ENCODE results near the gene SMU1. TPM values are rescaled to one million over a fixed set of nuclear protein-coding genes. Genes with fewer than 3 reads are reported as not detected.

Gene SMU1
- total RNA-seq, 3 donors from 2014 or later: 31.0 to 33.9 (median 32.3) TPM

GRCh38 chr9:33044677-33045282 is 31.7 kb downstream of the SMU1 start:
- Mint-ChIP-seq H3K27me3 (ENCODE audit: low read depth) (no peaks in the 10 kb centered on the region), H3K9me3 (no peaks in the 10 kb centered on the region), H3K4me3 (peak overlapping the region; percentile 74), H3K4me1 (ENCODE audit: low read depth) (peaks cover 21% of the 10 kb centered on the region), H3K36me3 (ENCODE audit: insufficient read depth) (peaks cover 30% of the 10 kb centered on the region)
- no peak for DNase-seq
- no peak for ATAC-seq

GRCh38 chr9:33044162-33044673 is 32.3 kb downstream of the SMU1 start:
- peak; percentile 71 to 73 for ATAC-seq
- H3K4me1 Mint-ChIP-seq (ENCODE audit: low read depth): peaks cover 15% of the 10 kb centered on the region
- no peaks in the 10 kb centered on the region for H3K9me3 Mint-ChIP-seq
- H3K4me3 Mint-ChIP-seq: peak overlapping the region; percentile 74
- peak; percentile 39 for DNase-seq
- peaks cover 27% of the 10 kb centered on the region for H3K36me3 Mint-ChIP-seq (ENCODE audit: insufficient read depth)
- H3K27me3 Mint-ChIP-seq (ENCODE audit: low read depth): no peaks in the 10 kb centered on the region

- peaks cover 15% of the 10 kb centered on the region for H3K4me1 Mint-ChIP-seq (ENCODE audit: low read depth)
- DNase-seq (no peak), ATAC-seq (no peak)
Observed at GRCh38 chr9:33043671-33044070, 32.8 kb downstream of the SMU1 start.

GRCh38 chr9:33042473-33042872 is 34.0 kb downstream of the SMU1 start:
- no peak overlapping the region for H3K4me3 Mint-ChIP-seq
- DNase-seq (no peak), ATAC-seq (no peak)
- H3K36me3 Mint-ChIP-seq (ENCODE audit: insufficient read depth): peaks cover 28% of the 10 kb centered on the region
- peaks cover 15% of the 10 kb centered on the region for H3K4me1 Mint-ChIP-seq (ENCODE audit: low read depth)
- H3K27me3 Mint-ChIP-seq (ENCODE audit: low read depth): no peaks in the 10 kb centered on the region
- H3K9me3 Mint-ChIP-seq: no peaks in the 10 kb centered on the region

More at GRCh38 chr9:33043671-33044070, 32.8 kb downstream of the SMU1 start:
- Mint-ChIP-seq H3K36me3 (ENCODE audit: insufficient read depth) (peaks cover 27% of the 10 kb centered on the region), H3K4me3 (peak overlapping the region; percentile 74), H3K27me3 (ENCODE audit: low read depth) (no peaks in the 10 kb centered on the region), H3K9me3 (no peaks in the 10 kb centered on the region)

DNA sequence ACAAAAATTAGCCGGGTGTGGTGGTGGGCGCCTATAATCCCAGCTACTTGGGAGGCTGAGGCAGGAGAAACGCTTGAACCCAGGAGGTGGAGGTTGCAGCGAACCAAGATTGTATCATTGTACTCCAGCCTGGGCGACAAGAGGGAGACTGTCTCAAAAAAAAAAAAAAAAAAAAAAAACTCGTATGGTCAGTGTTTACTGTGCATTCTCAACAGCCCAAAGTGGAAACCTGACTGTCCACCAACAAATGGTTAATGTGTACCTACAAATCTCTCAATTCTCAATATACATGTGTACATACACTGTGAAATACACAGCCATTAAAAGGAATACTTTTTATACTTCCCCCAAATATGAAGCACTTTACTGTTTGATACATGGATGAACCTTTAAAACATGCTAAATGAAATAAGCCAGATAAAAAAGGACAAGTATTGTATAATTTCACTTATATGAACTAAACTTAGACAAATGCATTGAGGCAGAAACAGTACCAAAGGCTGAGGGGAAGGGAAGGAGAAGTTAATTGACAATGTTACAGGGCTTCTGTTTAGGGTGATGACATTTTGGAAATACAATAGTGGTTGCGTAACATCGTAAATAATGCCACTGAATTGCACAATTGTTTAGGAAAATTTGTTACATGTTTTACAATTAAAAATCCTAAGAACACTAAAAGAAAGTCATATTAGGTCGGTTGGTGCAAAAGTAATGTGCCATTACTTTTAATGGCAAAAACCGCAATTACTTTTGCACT is 34.9 kb downstream of the SMU1 start:
- Mint-ChIP-seq H3K4me3 (no peak overlapping the region), H3K36me3 (ENCODE audit: insufficient read depth) (peaks cover 26% of the 10 kb centered on the region), H3K4me1 (ENCODE audit: low read depth) (peaks cover 15% of the 10 kb centered on the region), H3K9me3 (no peaks in the 10 kb centered on the region), H3K27me3 (ENCODE audit: low read depth) (no peaks in the 10 kb centered on the region)
- no peak for ATAC-seq
- DNase-seq: no peak

- H3K27me3 Mint-ChIP-seq (ENCODE audit: low read depth): no peaks in the 10 kb centered on the region
- peaks cover 15% of the 10 kb centered on the region for H3K4me1 Mint-ChIP-seq (ENCODE audit: low read depth)
- H3K4me3 Mint-ChIP-seq: no peak overlapping the region
- ATAC-seq (no peak), DNase-seq (no peak)
- H3K9me3 Mint-ChIP-seq: no peaks in the 10 kb centered on the region
- H3K36me3 Mint-ChIP-seq (ENCODE audit: insufficient read depth): peaks cover 29% of the 10 kb centered on the region
Observed at GRCh38 chr9:33040792-33041431, 35.6 kb downstream of the SMU1 start.

DNA sequence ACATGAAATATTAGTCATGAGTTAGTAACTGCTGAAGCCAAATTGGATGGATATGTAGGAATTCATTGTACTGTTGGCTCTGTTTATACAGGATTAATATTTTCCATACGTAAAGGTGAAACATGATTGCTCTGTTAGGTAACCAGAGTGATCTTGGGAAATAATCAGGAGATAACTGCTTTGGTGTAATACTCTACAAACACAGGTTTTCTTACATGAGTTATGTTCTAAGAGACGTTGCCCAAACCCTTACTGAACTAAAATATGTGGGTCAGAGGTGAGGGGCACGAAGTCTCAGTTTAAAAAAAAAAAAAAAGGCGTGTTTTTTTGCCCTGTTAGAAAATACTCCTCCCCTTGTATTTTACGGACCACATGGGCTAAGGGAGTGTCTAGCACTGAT is 43.6 kb downstream of the SMU1 start:
- H3K9me3 Mint-ChIP-seq: no peaks in the 10 kb centered on the region
- DNase-seq: no peak
- H3K4me1 Mint-ChIP-seq (ENCODE audit: low read depth): peaks cover 40% of the 10 kb centered on the region
- no peak overlapping the region for H3K4me3 Mint-ChIP-seq
- H3K36me3 Mint-ChIP-seq (ENCODE audit: insufficient read depth): peaks cover 56% of the 10 kb centered on the region
- no peak for ATAC-seq
- H3K27me3 Mint-ChIP-seq (ENCODE audit: low read depth): no peaks in the 10 kb centered on the region

GRCh38 chr9:33032292-33032691 is 44.2 kb downstream of the SMU1 start:
- no peaks in the 10 kb centered on the region for H3K9me3 Mint-ChIP-seq
- peaks cover 43% of the 10 kb centered on the region for H3K4me1 Mint-ChIP-seq (ENCODE audit: low read depth)
- peaks cover 53% of the 10 kb centered on the region for H3K36me3 Mint-ChIP-seq (ENCODE audit: insufficient read depth)
- no peaks in the 10 kb centered on the region for H3K27me3 Mint-ChIP-seq (ENCODE audit: low read depth)
- ATAC-seq (peak in 1 of 2 donors; percentile 12), DNase-seq (no peak)
- no peak overlapping the region for H3K4me3 Mint-ChIP-seq

DNA sequence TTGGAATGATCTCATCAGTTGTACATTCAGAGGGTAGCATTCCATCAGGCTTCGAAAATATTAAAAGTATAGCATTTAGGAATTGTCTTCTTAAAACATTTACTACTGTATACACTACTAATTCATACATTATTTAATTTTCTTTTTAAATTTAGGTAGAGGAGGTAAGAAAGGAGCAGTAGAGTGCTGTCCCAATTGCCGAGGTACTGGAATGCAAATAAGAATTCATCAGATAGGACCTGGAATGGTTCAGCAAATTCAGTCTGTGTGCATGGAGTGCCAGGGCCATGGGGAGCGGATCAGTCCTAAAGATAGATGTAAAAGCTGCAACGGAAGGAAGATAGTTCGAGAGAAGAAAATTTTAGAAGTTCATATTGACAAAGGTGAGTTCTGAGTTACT is 46.2 kb downstream of the SMU1 start:
- Mint-ChIP-seq H3K4me3 (no peak overlapping the region), H3K36me3 (ENCODE audit: insufficient read depth) (peaks cover 51% of the 10 kb centered on the region), H3K9me3 (no peaks in the 10 kb centered on the region), H3K4me1 (ENCODE audit: low read depth) (peaks cover 54% of the 10 kb centered on the region), H3K27me3 (ENCODE audit: low read depth) (no peaks in the 10 kb centered on the region)
- DNase-seq (no peak), ATAC-seq (no peak)

DNA sequence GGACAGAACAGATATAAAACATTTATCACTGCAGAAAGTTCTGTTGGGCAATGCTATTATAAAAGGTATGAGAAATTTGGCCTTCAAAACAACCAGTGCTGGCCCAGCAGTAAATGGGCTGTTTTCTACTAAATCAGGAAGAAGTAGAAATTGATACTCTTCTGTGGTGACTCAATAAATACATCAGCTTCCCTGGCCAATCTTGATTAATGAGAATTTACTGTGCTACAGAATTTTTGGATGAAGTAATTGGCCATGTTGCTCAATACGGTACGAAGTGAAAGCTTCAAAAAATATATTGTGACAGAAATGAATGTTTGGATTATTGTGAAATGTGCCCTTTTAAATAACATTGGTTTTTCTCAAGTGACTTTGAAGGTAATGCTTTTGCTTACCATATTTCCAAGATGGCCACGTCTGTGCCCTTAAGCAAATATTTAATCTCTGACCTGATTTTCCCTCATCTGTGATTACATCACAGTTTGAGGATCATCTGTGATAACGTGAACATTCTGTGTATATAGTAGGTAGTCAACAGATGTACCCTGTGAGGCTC is 47.2 kb downstream of the SMU1 start:
- H3K36me3 Mint-ChIP-seq (ENCODE audit: insufficient read depth): peaks cover 50% of the 10 kb centered on the region
- DNase-seq: no peak
- ATAC-seq: no peak
- no peaks in the 10 kb centered on the region for H3K9me3 Mint-ChIP-seq
- no peaks in the 10 kb centered on the region for H3K27me3 Mint-ChIP-seq (ENCODE audit: low read depth)
- peaks cover 57% of the 10 kb centered on the region for H3K4me1 Mint-ChIP-seq (ENCODE audit: low read depth)
- H3K4me3 Mint-ChIP-seq: peak overlapping the region; percentile 98

DNA sequence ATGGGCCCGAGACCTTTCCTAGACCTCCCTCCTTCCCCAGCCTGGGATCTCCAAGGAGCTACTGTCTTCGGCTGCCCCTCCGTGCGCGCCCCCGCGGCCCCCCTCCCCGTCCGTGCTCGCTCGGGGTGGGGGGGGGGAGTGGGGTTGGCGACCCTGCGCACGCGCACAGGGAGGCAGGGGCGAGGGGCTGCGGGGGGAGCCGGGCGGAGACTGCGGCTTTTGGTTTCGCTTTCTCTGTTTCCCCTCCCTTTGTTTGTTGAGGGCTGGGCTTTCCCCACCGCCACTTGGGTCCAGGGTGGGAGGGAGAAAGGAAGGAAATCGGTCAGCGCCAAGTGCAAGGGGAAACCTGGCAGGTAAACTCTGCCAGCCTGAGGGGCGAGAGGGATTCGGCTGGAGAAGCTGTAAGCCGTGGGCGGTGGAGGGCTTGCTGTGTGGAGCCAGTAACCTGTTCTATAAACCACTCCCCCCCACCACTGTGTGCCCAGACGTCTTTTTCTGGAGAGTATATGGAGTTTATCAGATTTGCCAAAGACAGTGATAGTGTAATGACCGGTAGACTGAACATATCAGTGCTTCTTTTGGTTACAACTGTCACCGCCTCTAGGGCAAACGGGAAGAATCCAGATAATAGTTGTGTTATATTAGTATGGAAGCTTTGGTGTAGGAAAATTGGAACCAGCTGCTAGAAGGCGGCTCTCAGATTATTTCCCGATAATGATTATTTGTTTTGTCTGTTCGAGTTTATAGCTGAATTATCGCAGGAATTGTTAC is 50.7 kb downstream of the SMU1 start:
- Mint-ChIP-seq H3K4me3 (peak overlapping the region; percentile 98), H3K4me1 (ENCODE audit: low read depth) (peaks cover 66% of the 10 kb centered on the region), H3K36me3 (ENCODE audit: insufficient read depth) (peaks cover 31% of the 10 kb centered on the region), H3K27me3 (ENCODE audit: low read depth) (no peaks in the 10 kb centered on the region), H3K9me3 (no peaks in the 10 kb centered on the region)
- DNase-seq: peak; percentile 75
- ATAC-seq: peak; percentile 58 to 64

GRCh38 chr9:33024966-33025571 is 51.4 kb downstream of the SMU1 start, which contains the start of gene DNAJA1:
DNAJA1 (plus strand) TSS chr9:33025273; CDS start chr9:33026485, 1,212 bp downstream.
- ATAC-seq: peak; percentile 84 to 88
- peak within 1 kb of the TSS; percentile 98 for H3K4me3 Mint-ChIP-seq
- DNase-seq: peak; percentile 95
- H3K27me3 Mint-ChIP-seq (ENCODE audit: low read depth): no peaks in the 10 kb centered on the region
- no peaks in the 10 kb centered on the region for H3K9me3 Mint-ChIP-seq
- H3K4me1 Mint-ChIP-seq (ENCODE audit: low read depth): peaks cover 63% of the 10 kb centered on the region
- peaks cover 34% of the 10 kb centered on the region for H3K36me3 Mint-ChIP-seq (ENCODE audit: insufficient read depth)

- ATAC-seq (peak in 1 of 2 donors; percentile 1), DNase-seq (no peak)
- Mint-ChIP-seq H3K36me3 (ENCODE audit: insufficient read depth) (peaks cover 29% of the 10 kb centered on the region), H3K4me1 (ENCODE audit: low read depth) (peaks cover 58% of the 10 kb centered on the region), H3K4me3 (peak overlapping the region; percentile 98), H3K27me3 (ENCODE audit: low read depth) (no peaks in the 10 kb centered on the region), H3K9me3 (no peaks in the 10 kb centered on the region)
Observed at GRCh38 chr9:33024126-33024965, 52.1 kb downstream of the SMU1 start.
